ENCODE measurements around the gene UBE2G1.
"Not testable (repeated sequence)": the region's sequence is repeated elsewhere in the genome, so short reads cannot be mapped to it uniquely, and the experiment has no call there.

UBE2G1 gene
- total RNA-seq, result 59.0 to 63.5 reads per million in 2 experiments

- DNase-seq (ENCODE audit: low read depth), result peak; percentile 98
Observed at GRCh38 chr17:4366327-4367063, at the start of gene UBE2G1. Gene UBE2G1 (minus strand): TSS chr17:4366675. CDS start chr17:4366316, 359 bp downstream.

- peak; percentile 84 for DNase-seq (ENCODE audit: low read depth)
Observed at GRCh38 chr17:4412933-4413831, 46.7 kb upstream of the UBE2G1 start.

- no peak for DNase-seq (ENCODE audit: low read depth)
Observed at GRCh38 chr17:4411201-4411600, 44.7 kb upstream of the UBE2G1 start.

GRCh38 chr17:4409659-4410058, 43.2 kb upstream of the UBE2G1 start:
- DNase-seq (ENCODE audit: low read depth), result no peak

- DNase-seq (ENCODE audit: low read depth), result no peak
Observed at GRCh38 chr17:4407851-4408250, 41.4 kb upstream of the UBE2G1 start.

GRCh38 chr17:4407216-4407615, 40.7 kb upstream of the UBE2G1 start:
- DNase-seq (ENCODE audit: low read depth), result no peak

- DNase-seq (ENCODE audit: low read depth), result no peak
Observed at GRCh38 chr17:4406386-4406785, 39.9 kb upstream of the UBE2G1 start.

GRCh38 chr17:4405699-4406098, 39.2 kb upstream of the UBE2G1 start:
- no peak for DNase-seq (ENCODE audit: low read depth)

GRCh38 chr17:4405038-4405669, 38.7 kb upstream of the UBE2G1 start:
- no peak for DNase-seq (ENCODE audit: low read depth)

- DNase-seq (ENCODE audit: low read depth), result no peak
Observed at GRCh38 chr17:4397840-4398239, 31.4 kb upstream of the UBE2G1 start.

- no peak for DNase-seq (ENCODE audit: low read depth)
Observed at GRCh38 chr17:4395111-4395478, 28.6 kb upstream of the UBE2G1 start.

- no peak for DNase-seq (ENCODE audit: low read depth)
Observed at GRCh38 chr17:4394208-4395110, 28.0 kb upstream of the UBE2G1 start.

GRCh38 chr17:4393806-4394205, 27.3 kb upstream of the UBE2G1 start:
- DNase-seq (ENCODE audit: low read depth), result no peak

- DNase-seq (ENCODE audit: low read depth), result no peak
Observed at GRCh38 chr17:4389079-4389478, 22.6 kb upstream of the UBE2G1 start.

- no peak for DNase-seq (ENCODE audit: low read depth)
Observed at GRCh38 chr17:4387137-4387536, 20.7 kb upstream of the UBE2G1 start.

- DNase-seq (ENCODE audit: low read depth), result no peak
Observed at GRCh38 chr17:4386406-4386805, 19.9 kb upstream of the UBE2G1 start.

- no peak for DNase-seq (ENCODE audit: low read depth)
Observed at GRCh38 chr17:4381690-4382671, 15.5 kb upstream of the UBE2G1 start.

- no peak for DNase-seq (ENCODE audit: low read depth)
Observed at GRCh38 chr17:4378626-4379025, 12.2 kb upstream of the UBE2G1 start.

- DNase-seq (ENCODE audit: low read depth), result not testable (repeated sequence)
Observed at GRCh38 chr17:4377247-4377646, 10.8 kb upstream of the UBE2G1 start.

- not testable (repeated sequence) for DNase-seq (ENCODE audit: low read depth)
Observed at GRCh38 chr17:4375796-4376440, 9.4 kb upstream of the UBE2G1 start.

Measured in T follicular helper cell (primary cell).